GM19463 (cell line): ENCODE measurements around the gene ADAM12.

Source experiments
- ATAC-seq: cut with Tn5 transposase; IDR thresholded peaks from one replicate; pipeline ENCODE4 v1.9.1; 2021; ENCODE audit warnings: mild to moderate bottlenecking, moderate library complexity; ENCODE audit not compliant: unreplicated experiment

Gene ADAM12

DNA sequence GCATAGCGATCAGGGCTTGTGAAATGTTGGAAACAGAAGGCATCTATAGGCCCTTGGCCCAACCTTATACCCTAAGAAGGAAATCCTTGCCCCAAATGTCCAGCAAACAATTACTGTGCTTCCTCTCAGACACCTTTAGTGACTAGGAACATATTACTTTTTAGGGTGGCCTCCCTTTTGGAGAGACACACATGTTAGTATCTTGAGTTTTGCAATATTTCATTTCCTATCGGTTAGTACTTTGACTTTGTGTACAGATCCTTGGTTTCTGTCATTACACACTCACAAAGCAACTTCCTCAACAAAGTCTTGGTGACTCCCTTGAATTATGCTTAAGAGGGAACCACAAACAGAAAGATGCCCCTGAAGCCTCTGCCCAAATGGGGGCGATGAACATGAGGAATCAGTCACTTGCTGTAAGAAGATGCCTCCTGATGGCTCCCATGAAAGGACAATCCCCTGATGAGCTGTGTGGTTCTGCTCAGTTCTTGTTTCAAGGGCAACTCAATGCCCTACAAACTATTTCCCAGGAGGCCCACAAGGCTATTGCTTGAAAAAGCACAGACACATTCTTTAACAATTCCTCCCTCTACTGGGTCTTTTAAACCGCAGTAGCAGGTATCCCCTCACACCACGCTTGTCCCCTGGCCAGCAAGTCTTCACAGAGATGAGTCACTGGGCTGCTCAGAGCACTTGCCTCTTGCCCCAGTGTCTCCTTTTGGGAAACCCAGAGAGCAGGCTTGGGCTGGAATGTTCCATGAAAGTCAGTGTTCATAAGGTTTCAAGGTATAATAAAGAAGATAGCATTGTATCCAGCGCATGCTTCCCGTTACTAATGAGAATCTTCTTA lies 295.7 kb downstream of the ADAM12 start:
- ATAC-seq: no peak

DNA sequence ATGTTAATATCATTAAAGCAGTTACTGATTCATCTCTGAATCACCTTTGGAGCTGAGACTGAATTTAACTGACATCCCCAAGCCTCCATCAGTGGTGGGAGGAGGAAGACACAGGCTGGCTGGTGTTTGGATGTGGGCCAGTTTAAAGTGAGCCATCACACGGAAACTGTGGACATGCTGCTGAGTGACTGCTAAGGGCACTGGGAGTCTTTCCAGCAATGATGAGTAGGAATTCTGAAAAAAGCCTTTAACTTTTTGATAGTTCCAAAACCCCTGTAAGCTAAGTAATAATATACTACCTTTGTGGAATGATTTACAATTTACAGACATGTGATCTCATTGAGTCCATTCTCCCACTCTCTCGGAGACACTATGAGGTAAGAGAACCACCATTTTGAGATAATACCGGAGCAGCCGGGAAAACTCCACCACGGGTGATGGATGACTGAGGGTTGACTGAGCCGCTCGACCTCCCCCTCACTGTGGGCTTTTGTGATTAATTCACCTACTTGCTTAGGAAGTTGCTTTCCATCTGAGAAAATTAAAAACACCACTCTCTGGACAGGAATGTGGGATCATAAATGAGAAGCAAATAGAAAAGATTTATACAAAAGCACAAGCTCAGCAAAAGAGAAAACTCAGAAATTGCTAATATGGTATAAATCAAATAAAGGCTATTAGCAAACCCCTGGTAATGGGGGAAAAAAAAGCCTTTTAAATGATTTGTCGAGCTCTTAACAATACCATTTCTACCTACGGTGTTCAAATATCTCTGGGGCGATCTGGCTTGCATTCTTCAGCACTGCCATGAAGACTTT lies 297.2 kb downstream of the ADAM12 start:
- ATAC-seq: no peak

DNA sequence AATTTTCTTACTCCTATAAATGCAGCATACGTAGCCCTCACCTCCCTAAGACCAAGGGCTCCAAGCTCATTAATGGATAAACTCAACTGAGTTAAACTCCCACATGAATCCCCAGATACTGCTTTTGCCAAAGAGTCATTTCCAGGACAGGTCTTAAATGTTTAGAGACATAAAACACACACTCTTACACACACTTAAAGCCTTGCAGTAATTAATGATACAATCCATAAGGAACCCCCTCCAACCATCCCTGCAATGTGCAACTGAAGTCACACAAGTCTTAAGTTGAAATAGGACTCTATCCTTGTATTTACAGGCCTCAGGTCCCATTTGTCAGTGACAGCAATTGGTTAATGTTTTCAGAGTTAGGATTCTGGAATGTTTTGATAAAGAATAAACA lies 297.8 kb downstream of the ADAM12 start:
- ATAC-seq: no peak

DNA sequence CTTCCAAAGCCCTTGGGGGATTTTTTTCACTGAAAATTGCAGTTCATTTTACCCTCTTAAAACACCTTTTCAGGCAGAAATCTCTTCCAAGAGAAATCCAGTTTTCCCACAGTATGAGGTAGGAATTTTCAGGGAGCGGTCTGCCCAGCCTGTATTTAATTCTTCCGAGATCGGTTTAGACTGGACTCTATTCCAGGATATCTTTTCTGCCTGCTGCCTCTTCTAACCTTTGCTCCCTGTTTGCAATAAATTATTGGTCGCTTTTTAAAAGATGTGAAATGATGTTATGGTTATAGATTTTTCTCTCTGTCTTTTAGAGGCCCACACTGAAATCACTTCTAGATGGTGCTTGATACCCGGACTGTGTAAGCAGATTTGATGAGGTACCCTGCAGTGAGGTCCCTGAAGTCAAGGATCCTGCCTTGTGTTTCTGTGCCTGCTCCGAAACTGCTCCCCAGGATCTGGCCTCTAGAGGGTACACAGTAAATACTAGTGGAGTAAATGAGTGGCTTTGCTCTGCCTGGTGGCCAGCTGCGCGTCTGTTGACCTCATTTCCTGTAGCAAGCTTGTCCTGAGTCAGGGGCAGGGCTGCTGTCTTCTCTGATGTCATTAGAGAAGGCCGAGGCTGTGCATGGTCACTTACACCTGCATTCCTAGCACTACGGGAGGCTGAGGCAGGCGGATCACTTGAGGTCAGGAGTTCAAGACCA lies 300.3 kb downstream of the ADAM12 start:
- ATAC-seq: no peak

DNA sequence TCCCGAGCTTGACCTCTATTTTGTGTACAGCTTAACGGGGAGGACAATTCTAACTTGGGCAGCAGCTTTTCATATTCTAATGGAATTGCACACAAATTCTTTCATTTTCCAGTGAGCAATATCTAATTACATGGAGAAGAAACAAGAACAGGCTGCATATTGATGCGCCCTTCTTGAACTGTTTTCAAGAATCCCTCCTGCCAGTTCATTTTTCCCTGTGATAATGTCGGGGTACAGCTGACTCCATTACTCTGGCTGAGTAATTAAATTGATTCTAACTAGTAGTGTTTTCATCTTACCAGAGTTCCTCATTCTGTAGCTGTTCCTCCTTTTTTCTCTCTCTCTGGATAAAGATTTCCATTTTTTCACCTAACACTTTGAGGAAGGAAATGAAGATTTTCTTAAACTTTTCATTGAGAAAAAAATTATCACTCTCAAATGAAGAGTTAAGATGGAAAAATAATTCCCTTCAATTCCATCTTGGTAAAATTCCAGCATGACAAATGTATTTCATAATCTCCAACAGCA lies 301.1 kb downstream of the ADAM12 start:
- no peak for ATAC-seq

DNA sequence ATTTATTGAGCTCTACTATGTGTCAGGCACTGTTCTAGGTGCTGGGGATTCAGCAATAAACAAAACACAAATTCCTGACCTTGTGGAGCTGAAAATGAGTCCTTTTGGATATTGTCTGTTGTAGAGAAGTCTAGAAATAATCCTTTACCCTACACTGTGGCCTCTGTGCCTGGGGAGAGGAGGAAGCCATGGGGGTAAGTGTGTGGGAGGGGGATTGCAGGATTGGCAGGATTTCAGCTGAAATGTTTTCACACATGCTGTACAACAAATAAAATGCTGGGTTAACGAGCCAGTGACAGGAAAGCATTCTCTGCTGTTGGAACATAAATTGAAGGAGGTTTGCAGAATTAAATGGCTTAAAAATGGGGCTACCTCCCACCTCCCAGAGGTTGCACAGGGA lies 302.5 kb downstream of the ADAM12 start:
- ATAC-seq: no peak

DNA sequence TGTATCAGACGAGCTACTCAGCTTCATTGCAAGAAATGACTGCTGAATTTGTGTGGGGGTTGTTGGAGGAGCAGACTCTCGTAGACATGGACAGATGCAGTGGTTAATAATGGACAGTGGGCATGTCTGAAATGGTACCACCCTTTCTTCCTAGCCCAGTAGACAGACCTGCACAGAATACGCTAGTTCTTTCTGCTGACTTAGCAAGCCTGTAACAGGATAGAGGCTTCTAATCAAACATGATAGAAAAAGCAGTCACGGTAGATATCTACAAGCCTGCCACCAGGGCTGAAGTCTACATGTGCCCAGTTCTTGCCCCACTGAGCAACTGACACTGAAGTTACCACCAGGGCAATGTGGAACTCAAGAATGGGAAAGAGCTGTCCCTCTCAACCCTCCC lies 303.9 kb downstream of the ADAM12 start:
- no peak for ATAC-seq

DNA sequence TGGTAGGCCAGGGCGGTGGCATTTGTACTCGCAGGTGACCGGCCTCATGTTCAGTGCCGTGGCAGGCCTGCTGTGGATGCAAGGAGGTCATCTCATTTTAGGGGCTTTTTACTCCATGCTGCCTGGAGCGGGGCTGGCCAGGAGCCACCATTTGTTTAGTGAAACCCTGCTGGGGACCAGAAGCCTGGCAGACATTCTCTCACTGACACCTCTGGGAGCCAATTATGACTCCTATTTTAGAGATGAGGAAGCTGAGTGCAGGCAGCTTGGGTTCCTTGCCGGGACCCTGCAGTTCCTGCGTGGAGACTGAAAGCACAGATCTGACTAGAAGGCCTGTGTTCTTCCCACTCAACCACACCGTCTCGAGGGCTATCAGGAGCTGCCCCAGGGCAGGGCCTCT lies 305.3 kb downstream of the ADAM12 start:
- no peak for ATAC-seq

DNA sequence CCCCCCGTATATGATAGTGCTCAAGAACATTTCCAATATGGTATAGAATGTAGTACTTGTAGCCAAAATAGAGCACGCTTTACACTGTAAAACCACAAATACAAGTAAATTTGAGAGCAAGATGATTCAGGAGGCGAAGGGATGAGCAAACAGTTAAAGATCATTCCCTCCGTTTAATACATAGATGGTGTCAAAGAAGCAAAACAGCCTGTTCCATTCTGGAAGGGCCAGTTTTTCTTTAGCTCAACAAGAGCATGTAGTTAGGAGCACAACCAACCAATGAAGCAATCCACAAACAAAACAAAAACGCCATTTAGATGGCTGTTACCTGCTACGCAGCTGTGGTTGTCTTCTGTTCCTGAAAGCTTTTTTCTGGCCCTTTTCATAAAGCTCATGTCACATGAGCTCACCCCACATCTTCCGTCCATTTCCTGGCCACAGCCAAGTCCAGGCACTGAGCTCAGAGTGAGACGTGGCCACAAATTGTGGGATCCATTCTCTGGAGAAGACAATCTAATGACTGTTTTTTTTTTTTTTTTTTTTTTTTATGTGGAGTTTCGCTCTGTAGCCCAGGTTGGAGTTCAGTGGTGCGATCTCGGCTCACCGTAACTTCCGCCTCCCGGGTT lies 306.3 kb downstream of the ADAM12 start:
- ATAC-seq: no peak

DNA sequence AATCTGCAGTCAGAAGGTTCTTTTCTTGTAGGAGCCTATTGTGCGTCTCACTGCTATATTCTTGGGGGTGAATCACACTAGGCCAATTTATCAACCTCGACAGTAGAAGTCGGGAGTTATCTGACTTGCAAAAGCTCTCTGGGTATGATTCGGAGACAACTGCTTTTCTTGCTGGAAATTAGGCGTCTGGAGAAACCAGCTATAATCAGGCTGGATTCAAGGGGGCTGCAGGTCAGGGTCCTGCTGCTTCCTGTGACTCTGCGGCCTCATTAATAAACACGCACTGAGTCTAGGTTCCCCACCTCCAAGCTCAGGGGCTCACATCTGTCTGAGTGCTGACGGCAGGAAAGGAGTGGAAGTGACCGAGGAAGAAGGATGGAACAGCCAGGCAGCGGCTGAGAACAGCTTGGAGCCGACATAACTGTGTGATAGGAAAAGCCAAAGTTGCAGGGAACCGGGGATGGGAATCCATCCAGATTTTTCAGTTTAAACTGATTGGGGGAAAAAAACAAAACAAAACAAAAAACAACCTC lies 307.3 kb downstream of the ADAM12 start:
- no peak for ATAC-seq

DNA sequence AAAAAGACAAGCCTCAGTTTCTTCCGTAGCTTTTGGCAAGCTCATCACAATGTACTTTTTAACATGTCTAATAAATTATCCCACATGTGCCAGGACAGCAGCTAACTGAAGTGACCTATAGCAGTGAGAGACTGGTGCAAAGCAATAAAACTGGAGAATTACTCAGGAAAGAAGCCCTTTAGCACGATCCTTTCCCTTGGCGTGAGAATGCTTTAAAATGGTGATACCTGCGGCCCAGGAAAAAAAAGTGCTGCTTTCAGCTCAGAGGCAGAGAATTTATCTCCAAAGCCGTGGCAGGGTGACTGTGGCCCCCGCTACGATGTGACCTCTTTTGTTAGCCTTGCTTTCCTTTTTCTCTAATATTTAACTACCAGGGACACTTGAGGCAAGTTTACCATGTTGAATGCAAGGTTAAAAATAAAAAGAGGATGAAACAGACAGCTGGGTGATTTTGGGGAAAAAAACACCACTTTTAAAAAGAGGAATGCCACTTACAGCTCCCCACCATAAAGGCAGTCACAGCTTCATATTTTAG lies 307.9 kb downstream of the ADAM12 start:
- no peak for ATAC-seq

DNA sequence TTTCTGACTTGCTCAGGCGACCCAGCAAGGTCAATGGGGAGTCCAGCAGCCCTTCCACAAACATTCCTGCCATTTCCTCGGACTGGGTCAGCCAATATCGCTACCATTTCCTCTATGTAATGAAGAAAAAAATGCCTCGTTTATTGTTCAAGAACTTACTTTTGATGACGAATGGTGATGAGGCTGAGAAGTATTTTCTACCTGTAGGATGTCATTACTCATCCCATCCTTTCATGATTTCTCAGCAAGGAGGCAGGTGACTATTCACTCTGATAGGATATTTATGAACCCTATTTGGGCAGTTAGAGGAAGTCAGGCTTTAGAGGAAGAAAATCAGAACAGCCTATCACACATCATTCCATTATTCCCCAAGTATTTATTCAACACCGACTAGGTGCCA lies 313.3 kb downstream of the ADAM12 start:
- ATAC-seq: no peak

DNA sequence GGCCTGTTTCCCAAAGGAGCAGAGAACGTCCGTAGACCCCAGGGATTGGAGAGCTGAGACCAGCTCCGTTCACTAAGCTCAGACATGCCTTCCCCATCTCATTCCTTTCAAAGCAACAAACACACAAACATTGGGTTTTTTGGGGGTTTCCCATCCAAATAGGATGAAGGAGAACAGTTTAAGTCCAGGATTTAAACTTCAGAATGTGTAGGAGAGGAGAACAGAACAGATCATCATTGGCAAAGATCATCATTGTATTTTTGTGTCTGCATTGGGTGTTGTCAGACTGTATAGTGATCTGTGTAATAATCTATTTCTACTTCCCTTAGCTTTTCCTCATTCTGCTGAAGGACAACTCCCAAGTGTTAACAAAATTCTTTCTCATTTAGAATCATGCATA lies 314.0 kb downstream of the ADAM12 start:
- no peak for ATAC-seq

DNA sequence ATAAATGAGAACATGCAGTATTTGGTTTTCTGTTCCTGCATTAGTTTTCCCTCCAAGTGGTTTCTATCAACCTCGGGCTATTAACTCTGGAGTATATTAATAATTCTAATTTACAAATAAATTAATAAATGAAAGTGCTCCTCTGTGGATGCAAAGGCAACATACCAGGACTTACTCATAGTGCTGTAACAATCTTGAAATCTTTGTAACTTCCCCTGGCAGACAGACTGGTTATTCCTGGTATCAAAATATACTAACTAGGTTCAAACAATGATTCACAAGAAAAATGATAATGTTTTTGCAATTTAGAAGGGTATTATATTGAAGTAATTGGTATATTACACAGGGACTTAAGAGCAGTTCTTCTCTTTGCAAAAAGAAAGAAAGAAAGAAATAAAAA lies 314.7 kb downstream of the ADAM12 start:
- ATAC-seq: no peak

DNA sequence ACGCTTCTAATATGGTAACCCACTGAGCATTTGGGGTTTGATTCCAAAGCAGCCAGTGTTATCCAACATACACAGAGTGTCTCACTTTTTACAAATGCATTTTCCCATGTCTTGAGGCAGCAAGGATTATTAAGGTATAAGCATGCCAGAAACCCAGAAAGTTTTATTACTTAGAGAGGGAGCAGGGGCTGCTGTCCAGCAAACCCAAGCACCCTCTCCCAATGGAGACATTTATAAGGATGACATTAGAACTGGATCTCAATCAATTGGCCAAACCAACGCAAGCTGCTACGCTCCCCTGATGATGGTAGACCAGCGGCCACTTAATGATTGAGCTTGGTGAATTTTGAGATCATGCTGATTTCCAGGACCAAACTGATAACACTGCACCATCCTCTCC lies 315.7 kb downstream of the ADAM12 start:
- no peak for ATAC-seq

DNA sequence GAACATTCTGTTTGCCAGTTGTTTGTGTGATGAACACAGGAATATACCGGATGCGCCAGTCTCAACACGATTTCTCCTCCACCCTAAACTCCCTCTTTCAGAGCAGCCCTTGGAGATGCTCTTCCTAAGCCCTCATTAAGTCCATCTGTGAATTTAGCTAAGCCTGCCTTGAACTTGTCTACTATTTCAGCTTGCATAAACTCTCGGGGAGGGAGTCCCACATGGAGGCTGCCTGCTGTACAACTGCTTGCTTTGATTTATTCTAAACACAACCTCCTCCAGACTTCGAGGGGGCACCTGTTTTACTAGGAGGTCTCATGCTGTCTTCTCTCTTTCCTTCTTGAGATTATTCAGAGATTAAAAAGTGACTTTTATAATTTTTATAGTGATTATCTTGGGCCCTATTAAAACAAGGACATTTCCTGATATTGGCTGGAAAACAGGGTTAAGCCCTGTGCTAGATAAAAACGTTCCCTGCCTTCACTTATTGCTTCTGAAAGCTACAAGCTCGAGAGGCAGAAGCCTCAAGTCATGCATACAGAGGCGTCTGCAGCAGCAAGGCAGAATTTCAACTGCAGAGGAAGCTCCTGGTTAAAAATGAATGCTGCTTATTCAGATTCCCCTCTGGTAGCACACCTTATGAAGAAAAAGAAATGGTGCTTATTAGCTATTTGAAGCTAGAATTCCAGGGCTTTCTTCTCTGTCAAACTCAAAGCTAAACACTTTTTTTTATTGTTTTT lies 317.6 kb downstream of the ADAM12 start:
- ATAC-seq: no peak

DNA sequence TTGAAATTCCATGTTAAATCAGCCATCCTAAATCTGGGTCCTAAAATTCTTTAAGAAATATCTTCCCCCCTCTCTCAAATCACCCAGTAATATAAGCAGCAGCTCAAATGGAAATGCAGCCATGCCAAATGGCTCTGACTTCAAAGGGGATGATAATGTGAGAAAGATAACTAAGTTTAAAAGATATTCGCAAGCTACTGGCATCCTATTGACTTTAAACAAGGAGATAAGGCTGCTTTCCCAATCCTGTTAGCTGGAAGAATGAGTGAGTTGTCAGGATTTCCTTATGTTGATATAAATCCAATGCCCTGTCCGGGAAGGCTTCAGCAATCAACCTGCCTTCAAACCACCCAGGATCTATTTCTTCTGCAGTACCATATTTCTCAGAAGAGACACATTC lies 320.0 kb downstream of the ADAM12 start:
- no peak for ATAC-seq

DNA sequence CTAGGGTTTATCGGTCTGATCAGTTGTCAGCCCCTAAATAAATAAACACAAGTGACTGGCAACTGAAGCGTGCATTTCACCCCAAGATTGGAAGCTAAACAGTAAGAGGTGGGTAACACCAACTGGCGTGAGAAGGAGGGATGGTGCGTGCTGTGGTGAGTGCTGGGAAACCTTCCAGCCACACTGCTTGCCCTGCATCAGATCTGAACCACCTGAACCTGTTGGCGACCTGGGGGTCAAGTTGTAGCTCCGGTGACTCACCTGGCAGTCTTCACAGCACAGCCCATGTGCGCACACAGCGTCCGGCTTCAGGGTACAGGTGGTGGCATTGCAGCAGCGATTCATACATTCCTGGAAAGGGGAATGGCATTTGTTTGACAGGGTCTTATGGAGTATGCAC lies 321.8 kb downstream of the ADAM12 start:
- no peak for ATAC-seq

DNA sequence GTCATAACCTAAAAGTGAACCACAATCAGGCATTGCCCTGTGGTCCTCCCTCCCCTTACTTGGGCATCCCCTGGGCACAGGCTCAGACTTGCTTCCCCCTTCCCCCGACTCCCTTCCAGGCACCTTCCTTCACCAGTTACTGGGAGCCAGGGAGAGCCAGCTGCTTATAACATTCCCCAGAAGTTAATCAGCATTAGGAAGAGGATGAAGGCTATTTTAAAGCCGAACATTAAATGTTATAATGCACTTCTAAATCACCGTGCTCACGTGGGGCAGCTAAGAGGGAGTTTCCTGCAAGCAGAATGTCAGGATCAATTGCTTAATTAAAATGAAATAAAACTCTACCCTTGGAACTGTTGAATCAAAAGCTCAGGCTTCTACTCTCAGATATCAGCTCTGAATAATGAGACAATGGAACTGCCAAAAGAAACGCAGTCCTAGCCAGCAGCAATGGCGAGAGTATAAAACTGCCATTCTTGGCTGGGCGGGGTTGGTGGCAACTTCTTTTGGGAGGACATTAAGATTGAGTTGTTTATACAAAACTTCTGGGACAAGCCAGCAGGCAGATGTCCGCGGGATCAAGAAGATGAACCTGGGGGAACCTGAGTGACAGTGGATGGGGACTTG lies 322.4 kb downstream of the ADAM12 start:
- ATAC-seq: no peak
